PFSK-1 (cell line): ENCODE data around the gene MED26.

ENCODE experiments used
- FOXP2 ChIP-seq: optimal IDR thresholded peaks from 2 replicates; pipeline ENCODE3; 2011; ENCODE audit warnings: borderline replicate concordance, control low read depth, inconsistent platforms; ENCODE audit not compliant: insufficient read depth; ENCODE audit errors: extremely low read length, extremely low read depth
- POLR2AphosphoS5 ChIP-seq: IDR thresholded peaks from 2 replicates; pipeline ENCODE4 v1.6.1; 2012; ENCODE audit warnings: low read depth, mild to moderate bottlenecking, control low read depth, low read length, moderate library complexity
- SIN3A ChIP-seq: IDR thresholded peaks from 2 replicates; pipeline ENCODE4 v1.6.1; 2012; ENCODE audit warnings: mild to moderate bottlenecking, low read length, moderate library complexity, borderline replicate concordance; ENCODE audit not compliant: insufficient read depth
- TAF1 ChIP-seq: IDR thresholded peaks from 2 replicates; pipeline ENCODE4 v1.6.1; 2012; ENCODE audit warnings: low read length, control low read depth, borderline replicate concordance; ENCODE audit not compliant: insufficient read depth
- TF ChIP-seq, protein P1 (sequence below), 2 experiments: IDR thresholded peaks; 2 replicates each; pipeline versions ENCODE4 v1.6.1 to v1.8.0; 2011 to 2012; ENCODE audit warnings: low read depth in 2 of 2, low read length in 2 of 2, control low read depth in 1 of 2, inconsistent platforms in 1 of 2, mild to moderate bottlenecking in 1 of 2, moderate library complexity in 1 of 2; ENCODE audit not compliant: insufficient read depth in 1 of 2

The MED26 gene

DNA sequence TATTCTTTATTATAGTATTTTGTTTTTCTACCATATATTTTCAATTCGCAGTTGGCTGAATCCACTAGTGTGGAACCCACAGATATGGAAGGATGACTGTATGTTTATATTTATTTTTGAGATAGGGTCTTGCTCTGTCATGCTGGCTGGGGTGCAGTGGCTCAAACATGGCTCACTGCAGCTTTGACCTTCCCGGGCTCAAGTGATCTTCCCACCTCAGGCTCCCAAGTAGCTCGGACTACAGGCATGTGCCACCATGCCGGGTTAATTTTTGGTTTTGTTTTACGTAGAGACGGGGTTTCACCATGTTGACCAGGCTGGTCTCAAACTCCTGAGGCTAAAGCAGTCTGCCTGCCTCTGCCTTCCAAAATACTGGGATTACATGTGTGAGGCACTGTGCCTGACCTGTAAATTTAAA is 65.4 kb downstream of the MED26 start:
- no peak for TF ChIP-seq TAF1
- TF ChIP-seq POLR2AphosphoS5 = no peak
- TF ChIP-seq, protein P1, sequence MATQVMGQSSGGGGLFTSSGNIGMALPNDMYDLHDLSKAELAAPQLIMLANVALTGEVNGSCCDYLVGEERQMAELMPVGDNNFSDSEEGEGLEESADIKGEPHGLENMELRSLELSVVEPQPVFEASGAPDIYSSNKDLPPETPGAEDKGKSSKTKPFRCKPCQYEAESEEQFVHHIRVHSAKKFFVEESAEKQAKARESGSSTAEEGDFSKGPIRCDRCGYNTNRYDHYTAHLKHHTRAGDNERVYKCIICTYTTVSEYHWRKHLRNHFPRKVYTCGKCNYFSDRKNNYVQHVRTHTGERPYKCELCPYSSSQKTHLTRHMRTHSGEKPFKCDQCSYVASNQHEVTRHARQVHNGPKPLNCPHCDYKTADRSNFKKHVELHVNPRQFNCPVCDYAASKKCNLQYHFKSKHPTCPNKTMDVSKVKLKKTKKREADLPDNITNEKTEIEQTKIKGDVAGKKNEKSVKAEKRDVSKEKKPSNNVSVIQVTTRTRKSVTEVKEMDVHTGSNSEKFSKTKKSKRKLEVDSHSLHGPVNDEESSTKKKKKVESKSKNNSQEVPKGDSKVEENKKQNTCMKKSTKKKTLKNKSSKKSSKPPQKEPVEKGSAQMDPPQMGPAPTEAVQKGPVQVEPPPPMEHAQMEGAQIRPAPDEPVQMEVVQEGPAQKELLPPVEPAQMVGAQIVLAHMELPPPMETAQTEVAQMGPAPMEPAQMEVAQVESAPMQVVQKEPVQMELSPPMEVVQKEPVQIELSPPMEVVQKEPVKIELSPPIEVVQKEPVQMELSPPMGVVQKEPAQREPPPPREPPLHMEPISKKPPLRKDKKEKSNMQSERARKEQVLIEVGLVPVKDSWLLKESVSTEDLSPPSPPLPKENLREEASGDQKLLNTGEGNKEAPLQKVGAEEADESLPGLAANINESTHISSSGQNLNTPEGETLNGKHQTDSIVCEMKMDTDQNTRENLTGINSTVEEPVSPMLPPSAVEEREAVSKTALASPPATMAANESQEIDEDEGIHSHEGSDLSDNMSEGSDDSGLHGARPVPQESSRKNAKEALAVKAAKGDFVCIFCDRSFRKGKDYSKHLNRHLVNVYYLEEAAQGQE (IDR thresholded peaks at IDR 0.05; ENCODE audit: insufficient read depth in 1 of 2, low read depth in 2 of 2, low read length in 2 of 2) = no peak
- no peak for TF ChIP-seq SIN3A

DNA sequence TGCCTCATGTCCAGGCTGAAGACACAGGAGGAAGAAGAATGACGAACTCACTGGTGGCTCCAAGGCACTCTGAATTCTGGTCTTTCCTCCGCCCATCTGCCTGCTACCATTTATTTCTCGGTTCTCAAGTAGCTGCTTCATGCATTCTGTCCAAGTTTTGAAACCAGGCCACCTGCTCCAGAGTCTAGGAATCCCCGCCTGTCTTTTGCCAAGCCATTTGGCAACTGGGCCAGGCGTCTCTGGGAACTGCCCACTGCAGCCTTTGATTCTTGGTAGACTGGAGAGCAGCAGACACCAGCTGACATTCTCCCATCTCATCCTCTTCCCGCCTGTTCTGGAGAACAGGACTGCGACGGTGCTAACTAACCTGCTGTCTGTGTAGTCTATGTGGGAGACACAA is 66.6 kb downstream of the MED26 start:
- TF ChIP-seq TAF1 (no peak), SIN3A (no peak), FOXP2 (no peak), POLR2AphosphoS5 (no peak)
- TF ChIP-seq, protein P1 (IDR thresholded peaks at IDR 0.05; ENCODE audit: insufficient read depth in 1 of 2, low read depth in 2 of 2, low read length in 2 of 2) = no peak

- TF ChIP-seq, protein P1 (IDR thresholded peaks at IDR 0.05; ENCODE audit: insufficient read depth in 1 of 2, low read depth in 2 of 2, low read length in 2 of 2) = no peak
- no peak for TF ChIP-seq TAF1
- no peak for TF ChIP-seq POLR2AphosphoS5
- TF ChIP-seq SIN3A = no peak
- TF ChIP-seq FOXP2 = no peak
These were observed 68.2 kb downstream of the MED26 start for GRCh38 chr19:16559780-16560276.

GRCh38 chr19:16554776-16555175 is 73.2 kb downstream of the MED26 start:
- TF ChIP-seq, protein P1 (IDR thresholded peaks at IDR 0.05; ENCODE audit: insufficient read depth in 1 of 2, low read depth in 2 of 2, low read length in 2 of 2) = no peak
- TF ChIP-seq SIN3A = no peak
- TF ChIP-seq FOXP2 = no peak
- no peak for TF ChIP-seq TAF1
- no peak for TF ChIP-seq POLR2AphosphoS5

GRCh38 chr19:16548956-16549355 is 79.0 kb downstream of the MED26 start:
- TF ChIP-seq POLR2AphosphoS5 (no peak), TAF1 (no peak), FOXP2 (no peak), SIN3A (no peak)
- TF ChIP-seq, protein P1 (IDR thresholded peaks at IDR 0.05; ENCODE audit: insufficient read depth in 1 of 2, low read depth in 2 of 2, low read length in 2 of 2) = no peak
